GM20000 (cell line): ENCODE results near the gene OR56B4.
"Not testable (repeated sequence)": the region's sequence is repeated elsewhere in the genome, so short reads cannot be mapped to it uniquely, and the experiment has no call there.

Experiments used
- DNase-seq: peaks from one replicate; pipeline ENCODE4 v3.0.0; 2012; ENCODE audit warnings: low spot score
- CTCF ChIP-seq: IDR thresholded peaks from 2 replicates; pipeline ENCODE4 v1.5.1; 2012; ENCODE audit warnings: mild to moderate bottlenecking, control low read depth; ENCODE audit errors: extremely low read depth, missing control alignments

The OR56B4 gene

GRCh38 chr11:6107384-6107783, at the start of gene OR56B4:
Gene OR56B4, plus strand, starts transcription at chr11:6107684. Its CDS starts 95 bp downstream, at chr11:6107779.
- DNase-seq: not testable (repeated sequence)

- TF ChIP-seq CTCF: no peak
- DNase-seq: no peak
These were observed 46.0 kb upstream of the OR56B4 start for GRCh38 chr11:6061475-6061874.

- DNase-seq: no peak
- TF ChIP-seq CTCF: no peak
These were observed 44.7 kb upstream of the OR56B4 start for GRCh38 chr11:6062691-6063358.

GRCh38 chr11:6067502-6067901, 40.0 kb upstream of the OR56B4 start:
- TF ChIP-seq CTCF: no peak

GRCh38 chr11:6076443-6076842, 31.0 kb upstream of the OR56B4 start:
- not testable (repeated sequence) for DNase-seq

More at GRCh38 chr11:6067502-6067901, 40.0 kb upstream of the OR56B4 start:
- no peak for DNase-seq

- TF ChIP-seq CTCF: no peak
- no peak for DNase-seq
These were observed 29.8 kb upstream of the OR56B4 start for GRCh38 chr11:6077723-6078122.

- no peak for DNase-seq
- TF ChIP-seq CTCF: no peak
These were observed 28.0 kb upstream of the OR56B4 start for GRCh38 chr11:6079463-6079862.

GRCh38 chr11:6083129-6083528, 24.4 kb upstream of the OR56B4 start:
- DNase-seq: no peak

More at GRCh38 chr11:6083129-6083528, 24.4 kb upstream of the OR56B4 start:
- no peak for TF ChIP-seq CTCF
